HEK293 (cell line): ENCODE measurements around the gene MAPK9.

ENCODE experiments used
- CTCF ChIP-seq: fragments of 450-650 bp; formaldehyde crosslinking; IDR thresholded peaks from 2 replicates; pipeline ENCODE4 v1.5.1; 2016; ENCODE audit warnings: missing biosample characterization, missing genetic modification characterization
- GLI4 ChIP-seq: fragments of 450-650 bp; formaldehyde crosslinking; IDR thresholded peaks from 2 replicates; pipeline ENCODE4 v1.5.1; 2016; ENCODE audit warnings: missing biosample characterization, missing genetic modification characterization
- GLIS2 ChIP-seq: fragments of 450-650 bp; formaldehyde crosslinking; IDR thresholded peaks from 2 replicates; pipeline ENCODE4 v1.5.1; 2016; ENCODE audit warnings: missing biosample characterization, missing genetic modification characterization
- MYNN ChIP-seq: fragments of 450-650 bp; formaldehyde crosslinking; IDR thresholded peaks from 2 replicates; pipeline ENCODE4 v1.5.1; 2016; ENCODE audit warnings: missing biosample characterization, missing genetic modification characterization, borderline replicate concordance
- ZNF157 ChIP-seq: fragments of 450-650 bp; formaldehyde crosslinking; IDR thresholded peaks from 2 replicates; pipeline ENCODE4 v1.5.1; 2016; ENCODE audit warnings: missing biosample characterization, missing genetic modification characterization
- ZNF292 ChIP-seq: fragments of 450-650 bp; formaldehyde crosslinking; IDR thresholded peaks from 2 replicates; pipeline ENCODE4 v1.5.1; 2016; ENCODE audit warnings: low read depth, missing biosample characterization, missing genetic modification characterization, borderline replicate concordance
- ZNF544 ChIP-seq: fragments of 450-650 bp; formaldehyde crosslinking; IDR thresholded peaks from 2 replicates; pipeline ENCODE4 v1.5.0; 2017; ENCODE audit warnings: missing biosample characterization, missing genetic modification characterization
- ZNF654 ChIP-seq: fragments of 450-650 bp; formaldehyde crosslinking; IDR thresholded peaks from 2 replicates; pipeline ENCODE4 v1.5.1; 2016; ENCODE audit warnings: low read depth, missing biosample characterization, missing genetic modification characterization
- ZNF777 ChIP-seq: fragments of 450-650 bp; formaldehyde crosslinking; IDR thresholded peaks from 2 replicates; pipeline ENCODE4 v1.5.1; 2017; ENCODE audit warnings: missing biosample characterization, missing genetic modification characterization, borderline replicate concordance
- TF ChIP-seq, protein P1 (sequence below): fragments of 450-650 bp; formaldehyde crosslinking; IDR thresholded peaks from 2 replicates; pipeline ENCODE4 v1.5.1; 2017; ENCODE audit warnings: missing biosample characterization, missing genetic modification characterization

GRCh38 chr5:180191716-180192115 lies 100.2 kb downstream of the MAPK9 start:
- TF ChIP-seq ZNF544 (no peak), ZNF292 (no peak), CTCF (no peak), GLI4 (tag by site-specific recombination) (no peak), MYNN (no peak), GLIS2 (no peak), ZNF654 (tag by site-specific recombination) (no peak), ZNF157 (tag by site-specific recombination) (no peak), ZNF777 (tag by site-specific recombination) (no peak)
- TF ChIP-seq, protein P1, sequence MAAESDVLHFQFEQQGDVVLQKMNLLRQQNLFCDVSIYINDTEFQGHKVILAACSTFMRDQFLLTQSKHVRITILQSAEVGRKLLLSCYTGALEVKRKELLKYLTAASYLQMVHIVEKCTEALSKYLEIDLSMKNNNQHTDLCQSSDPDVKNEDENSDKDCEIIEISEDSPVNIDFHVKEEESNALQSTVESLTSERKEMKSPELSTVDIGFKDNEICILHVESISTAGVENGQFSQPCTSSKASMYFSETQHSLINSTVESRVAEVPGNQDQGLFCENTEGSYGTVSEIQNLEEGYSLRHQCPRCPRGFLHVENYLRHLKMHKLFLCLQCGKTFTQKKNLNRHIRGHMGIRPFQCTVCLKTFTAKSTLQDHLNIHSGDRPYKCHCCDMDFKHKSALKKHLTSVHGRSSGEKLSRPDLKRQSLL (tag by site-specific recombination) = no peak
